HG03159 (cell line): ENCODE measurements around the gene GMPPB.

ENCODE experiments used
- ATAC-seq: cut with Tn5 transposase; IDR thresholded peaks from one replicate; pipeline ENCODE4 v1.9.1; 2021; ENCODE audit warnings: mild to moderate bottlenecking, moderate library complexity; ENCODE audit not compliant: unreplicated experiment

GMPPB gene

GRCh38 chr3:49729966-49730609 lies 6.3 kb upstream of the GMPPB start:
- no peak for ATAC-seq

- ATAC-seq: no peak
These were observed 4.2 kb upstream of the GMPPB start for GRCh38 chr3:49727924-49728361.

GRCh38 chr3:49727154-49727923 lies 3.6 kb upstream of the GMPPB start:
- ATAC-seq: no peak

- no peak for ATAC-seq
These were observed 2.3 kb upstream of the GMPPB start for GRCh38 chr3:49725906-49726681.

GRCh38 chr3:49724586-49724985 lies 835 bp upstream of the GMPPB start:
- no peak for ATAC-seq

- ATAC-seq: no peak
These were observed 489 bp downstream of the GMPPB start for GRCh38 chr3:49723296-49723627.

GRCh38 chr3:49722896-49723295 lies 855 bp downstream of the GMPPB start:
- no peak for ATAC-seq

- no peak for ATAC-seq
These were observed 1.6 kb downstream of the GMPPB start for GRCh38 chr3:49721896-49722781.

- no peak for ATAC-seq
These were observed 2.2 kb downstream of the GMPPB start for GRCh38 chr3:49721596-49721895.

- ATAC-seq: no peak
These were observed 2.7 kb downstream of the GMPPB start for GRCh38 chr3:49720855-49721595.

- peak; percentile 59 for ATAC-seq
These were observed 4.4 kb downstream of the GMPPB start, which contains the start of gene AMIGO3 for GRCh38 chr3:49719214-49719884. Gene AMIGO3, minus strand, starts transcription at chr3:49719684. Its CDS starts 219 bp downstream, at chr3:49719465.

- no peak for ATAC-seq
These were observed 4.9 kb downstream of the GMPPB start for GRCh38 chr3:49718858-49719213.

GRCh38 chr3:49717959-49718857 lies 5.5 kb downstream of the GMPPB start:
- no peak for ATAC-seq

- ATAC-seq: no peak
These were observed 6.4 kb downstream of the GMPPB start for GRCh38 chr3:49717211-49717958.

- no peak for ATAC-seq
These were observed 7.0 kb downstream of the GMPPB start for GRCh38 chr3:49716691-49717210.

GRCh38 chr3:49716169-49716568 lies 7.6 kb downstream of the GMPPB start:
- no peak for ATAC-seq

- no peak for ATAC-seq
These were observed 8.1 kb downstream of the GMPPB start for GRCh38 chr3:49715611-49716121.
